ACC112 (cell line): ENCODE results near the gene LHFPL5.

Experiments
- H2AFZ ChIP-seq: fragments of 200-600 bp; sonication (generic); one replicate; pipeline ENCODE4 v1.6.0; 2017; ENCODE audit warnings: antibody characterized with exemption, low read length; ENCODE audit not compliant: unreplicated experiment
- H3K27ac ChIP-seq: fragments of 200-600 bp; sonication (generic); 2 replicates; pipeline ENCODE4 v1.5.1; 2014; ENCODE audit warnings: low read depth, mild to moderate bottlenecking, antibody characterized with exemption, low read length, moderate library complexity
- H3K27me3 ChIP-seq: fragments of 200-600 bp; sonication (generic); 2 replicates; pipeline ENCODE4 v1.6.1; 2014; ENCODE audit warnings: mild to moderate bottlenecking, antibody characterized with exemption, low read length, moderate library complexity, mixed read lengths; ENCODE audit not compliant: insufficient read depth
- H3K36me3 ChIP-seq: fragments of 200-600 bp; sonication (generic); 2 replicates; pipeline ENCODE4 v1.6.1; 2016; ENCODE audit warnings: mild to moderate bottlenecking, antibody characterized with exemption, low read length, moderate library complexity, mixed read lengths; ENCODE audit not compliant: insufficient read depth
- H3K4me1 ChIP-seq: fragments of 200-600 bp; sonication (generic); one replicate; pipeline ENCODE4 v1.6.1; 2016; ENCODE audit warnings: low read length, mixed read lengths; ENCODE audit not compliant: insufficient read depth, unreplicated experiment, control insufficient read depth
- H3K4me3 ChIP-seq: fragments of 200-600 bp; sonication (generic); 2 replicates; pipeline ENCODE4 v1.5.1; 2014; ENCODE audit warnings: mild to moderate bottlenecking, low read depth, low read length
- H3K79me2 ChIP-seq: fragments of 200-600 bp; sonication (generic); one replicate; pipeline ENCODE4 v1.6.0; 2016; ENCODE audit warnings: low read length; ENCODE audit not compliant: control insufficient read depth, unreplicated experiment, insufficient read depth

LHFPL5 gene

DNA sequence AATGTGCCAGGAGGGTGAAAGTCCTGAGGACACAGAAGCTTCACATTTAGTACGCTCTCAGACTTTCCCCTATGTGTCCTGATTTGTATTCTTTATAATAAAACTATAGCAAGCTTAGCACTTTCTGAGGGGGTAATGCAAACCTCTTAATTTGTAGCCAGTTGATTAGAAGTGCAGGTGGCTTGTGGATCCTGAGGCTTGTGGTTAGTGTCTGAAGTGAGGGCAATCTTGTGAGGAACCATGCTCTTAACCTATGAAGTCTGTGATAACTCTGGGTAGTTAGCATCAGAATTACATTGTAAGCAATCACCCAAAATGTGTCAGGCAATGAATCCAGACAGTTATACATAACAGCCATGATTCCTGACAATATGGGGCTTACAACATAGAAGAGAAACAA is 51.1 kb downstream of the LHFPL5 start:
- Histone ChIP-seq H3K27ac (no peak overlapping the region), H2AFZ (no peak overlapping the region), H3K36me3 (peaks cover 12% of the 10 kb centered on the region), H3K27me3 (no peaks in the 10 kb centered on the region), H3K79me2 (no peaks in the 10 kb centered on the region), H3K4me1 (no peaks in the 10 kb centered on the region), H3K4me3 (no peak overlapping the region)

DNA sequence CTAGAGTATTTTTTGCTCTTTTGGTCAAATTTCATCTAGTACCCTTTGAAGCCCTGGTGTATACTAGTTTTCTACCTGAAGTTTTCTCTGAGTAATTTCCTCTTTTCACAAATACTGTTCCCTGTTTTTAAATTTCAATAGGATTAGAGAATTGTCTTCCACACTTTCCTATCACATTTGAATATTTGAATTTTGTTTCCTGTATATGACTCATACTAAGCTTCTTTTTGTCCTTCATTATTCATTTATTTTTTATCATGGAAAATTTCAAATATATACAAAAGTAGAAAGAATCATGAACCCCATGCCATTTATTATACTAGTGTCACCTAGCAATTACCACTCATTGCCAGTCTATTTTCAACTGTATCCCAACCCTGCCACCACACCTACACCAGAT is 52.7 kb downstream of the LHFPL5 start:
- Histone ChIP-seq H2AFZ (no peak overlapping the region), H3K27ac (no peak overlapping the region), H3K36me3 (peaks cover 12% of the 10 kb centered on the region), H3K4me1 (no peaks in the 10 kb centered on the region), H3K4me3 (no peak overlapping the region), H3K27me3 (no peaks in the 10 kb centered on the region), H3K79me2 (no peaks in the 10 kb centered on the region)

DNA sequence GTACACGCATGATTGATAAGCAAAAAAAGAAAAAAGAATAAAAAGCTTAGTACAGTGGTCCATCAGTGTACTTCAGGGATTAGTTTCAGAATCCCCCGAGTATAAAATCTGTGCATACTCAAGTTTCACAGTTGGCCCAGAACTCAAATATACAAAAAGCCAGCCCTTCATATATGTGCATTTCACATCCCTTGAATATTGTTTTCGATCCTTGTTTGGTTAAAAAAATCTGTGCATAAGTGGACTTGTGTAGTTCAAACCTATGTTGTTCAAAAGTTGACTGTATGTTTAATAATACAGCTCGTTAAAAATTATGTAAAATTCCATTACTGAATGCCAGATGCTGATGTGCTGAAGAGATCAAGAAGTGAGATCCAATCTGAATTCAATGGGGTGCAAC is 54.2 kb downstream of the LHFPL5 start:
- no peaks in the 10 kb centered on the region for H3K79me2 ChIP-seq
- H3K27me3 ChIP-seq, result no peaks in the 10 kb centered on the region
- no peak overlapping the region for H2AFZ ChIP-seq
- H3K4me3 ChIP-seq, result no peak overlapping the region
- no peaks in the 10 kb centered on the region for H3K4me1 ChIP-seq
- H3K36me3 ChIP-seq, result peaks cover 12% of the 10 kb centered on the region
- H3K27ac ChIP-seq, result no peak overlapping the region
